ENCODE results near the gene DISP3. TPM values are rescaled to one million over a fixed set of nuclear protein-coding genes. Genes with fewer than 3 reads are reported as not detected.

The DISP3 gene
- total RNA-seq, 1 donor from 2014 or later: 0.09 TPM

- no peak for DNase-seq (ENCODE audit: low spot score)
These were observed 49.8 kb downstream of the DISP3 start for GRCh38 chr1:11528611-11529261.

- DNase-seq (ENCODE audit: low spot score): no peak
These were observed 50.4 kb downstream of the DISP3 start for GRCh38 chr1:11529330-11529729.

- no peak for DNase-seq (ENCODE audit: low spot score)
These were observed 51.1 kb downstream of the DISP3 start for GRCh38 chr1:11529763-11530730.

GRCh38 chr1:11530731-11531311 is 51.9 kb downstream of the DISP3 start:
- DNase-seq (ENCODE audit: low spot score): no peak

- no peak for DNase-seq (ENCODE audit: low spot score)
These were observed 52.4 kb downstream of the DISP3 start for GRCh38 chr1:11531314-11531870.

GRCh38 chr1:11531943-11532342 is 53.0 kb downstream of the DISP3 start:
- no peak for DNase-seq (ENCODE audit: low spot score)

- DNase-seq (ENCODE audit: low spot score): no peak
These were observed 55.1 kb downstream of the DISP3 start for GRCh38 chr1:11533790-11534787.

- DNase-seq (ENCODE audit: low spot score): no peak
These were observed 55.9 kb downstream of the DISP3 start for GRCh38 chr1:11534846-11535245.

- no peak for DNase-seq (ENCODE audit: low spot score)
These were observed 56.4 kb downstream of the DISP3 start for GRCh38 chr1:11535316-11535715.

- DNase-seq (ENCODE audit: low spot score): no peak
These were observed 57.0 kb downstream of the DISP3 start for GRCh38 chr1:11535761-11536572.

- DNase-seq (ENCODE audit: low spot score): no peak
These were observed 57.8 kb downstream of the DISP3 start for GRCh38 chr1:11536573-11537379.

GRCh38 chr1:11537380-11537764 is 58.4 kb downstream of the DISP3 start:
- no peak for DNase-seq (ENCODE audit: low spot score)

- DNase-seq (ENCODE audit: low spot score): no peak
These were observed 59.1 kb downstream of the DISP3 start for GRCh38 chr1:11537854-11538591.

- DNase-seq (ENCODE audit: low spot score): no peak
These were observed 59.9 kb downstream of the DISP3 start for GRCh38 chr1:11538886-11539285.

GRCh38 chr1:11539850-11540772 is 61.2 kb downstream of the DISP3 start:
- no peak for DNase-seq (ENCODE audit: low spot score)

- no peak for DNase-seq (ENCODE audit: low spot score)
These were observed 61.8 kb downstream of the DISP3 start for GRCh38 chr1:11540773-11541160.

- no peak for DNase-seq (ENCODE audit: low spot score)
These were observed 62.3 kb downstream of the DISP3 start for GRCh38 chr1:11541236-11541635.

- no peak for DNase-seq (ENCODE audit: low spot score)
These were observed 63.0 kb downstream of the DISP3 start for GRCh38 chr1:11541956-11542355.
